HG03025 (cell line): Measurements from ENCODE around the gene TMEM45A.

Source experiments
- ATAC-seq: cut with Tn5 transposase; IDR thresholded peaks from one replicate; pipeline ENCODE4 v1.9.1; 2021; ENCODE audit warnings: mild to moderate bottlenecking, moderate library complexity; ENCODE audit not compliant: unreplicated experiment, low FRiP score

The TMEM45A gene

GRCh38 chr3:100609305-100609704 lies 116.9 kb downstream of the TMEM45A start, which contains the start of gene ADGRG7:
Gene ADGRG7, plus strand, starts transcription at chr3:100609601. Its CDS starts 256 bp downstream, at chr3:100609857.
- no peak for ATAC-seq

GRCh38 chr3:100609963-100610362 lies 117.5 kb downstream of the TMEM45A start:
- ATAC-seq: no peak

GRCh38 chr3:100611221-100611620 lies 118.8 kb downstream of the TMEM45A start:
- no peak for ATAC-seq

GRCh38 chr3:100613721-100614390 lies 121.4 kb downstream of the TMEM45A start:
- ATAC-seq: no peak

GRCh38 chr3:100614941-100615340 lies 122.5 kb downstream of the TMEM45A start:
- ATAC-seq: no peak

GRCh38 chr3:100615684-100616083 lies 123.3 kb downstream of the TMEM45A start:
- ATAC-seq: no peak

- no peak for ATAC-seq
Observed at GRCh38 chr3:100621251-100621650, 128.8 kb downstream of the TMEM45A start.
